Breast epithelium (tissue), 4 donors: Measurements from ENCODE around the gene MACROD2. TPM values are rescaled to one million over a fixed set of nuclear protein-coding genes. Genes with fewer than 3 reads are reported as not detected.

Experiments used
- DNase-seq, 2 donors: peaks; one replicate each; pipeline ENCODE4 v3.0.0-alpha.2; 2019; ENCODE audit warnings: low spot score in 2 of 2
- H3K27ac ChIP-seq, 2 donors: fragments of 200-600 bp; sonication (generic) in 1 of 2; one replicate each; pipeline ENCODE4 v1.5.1; 2016 to 2019; ENCODE audit warnings: mild to moderate bottlenecking in 1 of 2
- H3K27me3 ChIP-seq, 2 donors: fragments of 200-600 bp; sonication (generic) in 1 of 2; one replicate each; pipeline versions ENCODE4 v1.5.1 to v1.6.0; 2017 to 2019; ENCODE audit warnings: control low read depth in 1 of 2, mild to moderate bottlenecking in 1 of 2
- H3K36me3 ChIP-seq: fragments of 200-600 bp; one replicate; pipeline ENCODE4 v1.5.1; 2019
- H3K4me1 ChIP-seq, 2 donors: fragments of 200-600 bp; sonication (generic); one replicate each; pipeline ENCODE4 v1.5.1; 2016 to 2019; ENCODE audit warnings: control low read depth in 1 of 2
- H3K4me3 ChIP-seq, 3 donors: fragments of 200-600 bp; sonication (generic); 1 replicate in 2 of 3; 2 replicates in 1 of 3; pipeline ENCODE4 v1.5.1; 2016 to 2019; ENCODE audit warnings: mild to moderate bottlenecking in 3 of 3, moderate library complexity in 2 of 3
- H3K9me3 ChIP-seq, 2 donors: fragments of 200-600 bp; sonication (generic) in 1 of 2; one replicate each; pipeline ENCODE4 v1.5.1; 2016 to 2019; ENCODE audit warnings: control low read depth in 1 of 2
- CTCF ChIP-seq, 3 donors: fragments of 450-650 bp; IDR thresholded peaks; one replicate each; pipeline ENCODE4 v1.5.1; 2016 to 2017; ENCODE audit warnings: antibody characterized with exemption in 3 of 3, mild to moderate bottlenecking in 3 of 3, moderate library complexity in 3 of 3
- POLR2A ChIP-seq: fragments of 450-650 bp; IDR thresholded peaks from one replicate; pipeline ENCODE4 v1.6.1; 2016; ENCODE audit warnings: antibody characterized with exemption, mild to moderate bottlenecking, moderate library complexity
- POLR2AphosphoS5 ChIP-seq, 3 donors: sonication (generic); formaldehyde crosslinking; IDR thresholded peaks; one replicate each; pipeline ENCODE4 v1.6.1; 2017; ENCODE audit warnings: antibody characterized with exemption in 3 of 3
- intact Hi-C: fragments of 100-400 bp; cut with DNase I; formaldehyde crosslinking; loops from one replicate; pipeline ENCODE4 v1.15.1; 2023; ENCODE audit warnings: low total_unique reads
- total RNA-seq, 3 donors: library from RNA; depleted of rRNA; stranded (reverse); fragments of >200 nt; gene quantifications; one replicate each; pipeline ENCODE4 v1.1.0, GENCODE V29; 2016

MACROD2 gene
- total RNA-seq, 3 donors from 2014 or later, result 6.7 to 26.8 (median 8.8) TPM

- TF ChIP-seq CTCF (IDR thresholded peaks at IDR 0.05) (no peak), POLR2A (no peak), POLR2AphosphoS5 (IDR thresholded peaks at IDR 0.05) (no peak)
- Histone ChIP-seq H3K4me1 (no peaks in the 10 kb centered on the region), H3K27ac (no peak overlapping the region), H3K36me3 (no peaks in the 10 kb centered on the region), H3K4me3 (no peak overlapping the region), H3K9me3 (no peaks in the 10 kb centered on the region), H3K27me3 (no peaks in the 10 kb centered on the region)
- intact Hi-C loops, result no loop called here
- DNase-seq, result no peak
Observed at GRCh38 chr20:14885661-14886060, 890.3 kb downstream of the MACROD2 start.

- no peak overlapping the region for H3K27ac ChIP-seq
- no peaks in the 10 kb centered on the region for H3K4me1 ChIP-seq
- DNase-seq, result no peak
- no peak overlapping the region for H3K4me3 ChIP-seq
- no peak for TF ChIP-seq POLR2A
- no peaks in the 10 kb centered on the region for H3K27me3 ChIP-seq
- H3K36me3 ChIP-seq, result no peaks in the 10 kb centered on the region
- H3K9me3 ChIP-seq, result no peaks in the 10 kb centered on the region
- intact Hi-C loops, result no loop called here
Observed at GRCh38 chr20:14888134-14888533, 892.8 kb downstream of the MACROD2 start.

- no peak overlapping the region for H3K27ac ChIP-seq
- H3K4me3 ChIP-seq, result no peak overlapping the region
- TF ChIP-seq POLR2AphosphoS5 (IDR thresholded peaks at IDR 0.05), result no peak
- no peak for TF ChIP-seq POLR2A
- TF ChIP-seq CTCF (IDR thresholded peaks at IDR 0.05), result no peak
- H3K36me3 ChIP-seq, result no peaks in the 10 kb centered on the region
- no peaks in the 10 kb centered on the region for H3K9me3 ChIP-seq
- no peaks in the 10 kb centered on the region for H3K27me3 ChIP-seq
- H3K4me1 ChIP-seq, result no peaks in the 10 kb centered on the region
- DNase-seq, result no peak
- intact Hi-C loops, result no loop called here
Observed at GRCh38 chr20:14889496-14890255, 894.4 kb downstream of the MACROD2 start.

GRCh38 chr20:14890713-14891112, 895.4 kb downstream of the MACROD2 start:
- no peak for DNase-seq
- no peak for TF ChIP-seq POLR2AphosphoS5 (IDR thresholded peaks at IDR 0.05)
- no peak for TF ChIP-seq CTCF (IDR thresholded peaks at IDR 0.05)
- no peak for TF ChIP-seq POLR2A

GRCh38 chr20:14892782-14893181, 897.5 kb downstream of the MACROD2 start:
- no peaks in the 10 kb centered on the region for H3K36me3 ChIP-seq
- H3K9me3 ChIP-seq, result no peaks in the 10 kb centered on the region
- TF ChIP-seq POLR2AphosphoS5 (IDR thresholded peaks at IDR 0.05) (no peak), CTCF (IDR thresholded peaks at IDR 0.05) (no peak), POLR2A (no peak)
- no peak for DNase-seq
- no peaks in the 10 kb centered on the region for H3K27me3 ChIP-seq
- intact Hi-C loops, result no loop called here
- H3K27ac ChIP-seq, result no peak overlapping the region
- H3K4me1 ChIP-seq, result no peaks in the 10 kb centered on the region
- H3K4me3 ChIP-seq, result no peak overlapping the region

More at GRCh38 chr20:14890713-14891112, 895.4 kb downstream of the MACROD2 start:
- Histone ChIP-seq H3K9me3 (no peaks in the 10 kb centered on the region), H3K36me3 (no peaks in the 10 kb centered on the region), H3K4me3 (no peak overlapping the region), H3K27me3 (no peaks in the 10 kb centered on the region), H3K4me1 (no peaks in the 10 kb centered on the region), H3K27ac (no peak overlapping the region)
- intact Hi-C loops, result no loop called here
